Measurements from ENCODE around the gene FAM200B.

The FAM200B gene

DNA sequence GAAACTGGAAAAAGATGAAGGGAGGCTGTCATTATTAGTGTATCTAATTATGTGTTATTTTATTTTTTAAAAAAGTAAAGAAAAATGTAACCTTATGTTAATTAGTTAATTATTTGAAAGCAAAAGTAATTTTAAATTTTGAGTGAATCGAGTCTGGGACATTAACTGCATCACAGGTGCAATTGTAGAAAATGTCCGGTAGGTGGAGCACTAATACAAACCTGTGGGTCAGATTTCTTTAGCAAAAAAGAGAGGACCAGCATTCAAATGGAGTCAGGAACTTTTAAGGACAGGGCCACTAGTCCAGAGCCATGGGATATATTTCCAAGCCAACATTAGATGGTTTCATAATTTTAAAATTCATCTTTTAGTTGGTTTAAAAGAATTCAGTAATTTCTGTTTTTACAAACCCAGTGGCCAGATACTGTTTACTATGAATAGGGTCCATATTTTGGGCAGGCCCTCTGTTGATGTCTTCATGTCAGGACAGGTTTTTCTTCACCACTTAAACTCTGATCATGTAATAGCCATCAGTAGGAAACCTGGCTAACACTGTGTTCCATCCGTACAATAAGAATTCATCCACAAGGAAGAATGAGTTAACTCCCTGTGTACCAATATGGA, 48.4 kb downstream of the FAM200B start:
- TF ChIP-seq TAF1 (IDR thresholded peaks at IDR 0.05; ENCODE audit: low read depth), result no peak
- TF ChIP-seq RAD21 (IDR thresholded peaks at IDR 0.05; ENCODE audit: low read depth), result peak; percentile 74

DNA sequence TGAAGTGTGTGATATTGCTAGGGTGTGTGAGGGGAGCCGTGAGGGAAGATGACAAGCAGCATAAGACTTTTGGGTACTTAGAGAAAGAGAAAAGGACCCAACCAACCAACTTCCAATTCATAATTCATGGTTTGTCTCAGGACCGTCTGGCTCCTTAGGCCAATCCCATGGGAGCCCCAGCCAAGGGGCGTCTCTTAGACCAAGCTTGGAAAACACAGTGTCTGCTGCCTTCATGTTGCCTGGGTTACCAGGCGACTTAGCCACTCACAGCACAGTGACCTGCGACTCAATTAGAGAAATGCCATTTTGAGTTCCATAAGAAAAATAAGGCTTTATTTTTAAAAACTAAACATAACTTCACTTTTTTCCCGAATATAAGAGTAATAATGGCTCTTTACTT, 53.9 kb downstream of the FAM200B start:
- TF ChIP-seq TCF12 (IDR thresholded peaks at IDR 0.05; ENCODE audit: low read depth) (no peak), RAD21 (IDR thresholded peaks at IDR 0.05; ENCODE audit: low read depth) (no peak), EGR1 (IDR thresholded peaks at IDR 0.05) (no peak), NFIC (IDR thresholded peaks at IDR 0.05) (no peak), ZBTB7A (IDR thresholded peaks at IDR 0.05; ENCODE audit: low read depth) (no peak), TEAD4 (IDR thresholded peaks at IDR 0.05) (no peak), EP300 (IDR thresholded peaks at IDR 0.05; ENCODE audit: borderline replicate concordance) (no peak), YY1 (IDR thresholded peaks at IDR 0.05; ENCODE audit: low read depth) (no peak), CEBPB (IDR thresholded peaks at IDR 0.05) (no peak), FOXM1 (IDR thresholded peaks at IDR 0.05; ENCODE audit: borderline replicate concordance, low read depth) (no peak), TAF1 (IDR thresholded peaks at IDR 0.05; ENCODE audit: low read depth) (no peak), CREB1 (IDR thresholded peaks at IDR 0.05; ENCODE audit: low read depth) (no peak)
- TF ChIP-seq, protein P1, sequence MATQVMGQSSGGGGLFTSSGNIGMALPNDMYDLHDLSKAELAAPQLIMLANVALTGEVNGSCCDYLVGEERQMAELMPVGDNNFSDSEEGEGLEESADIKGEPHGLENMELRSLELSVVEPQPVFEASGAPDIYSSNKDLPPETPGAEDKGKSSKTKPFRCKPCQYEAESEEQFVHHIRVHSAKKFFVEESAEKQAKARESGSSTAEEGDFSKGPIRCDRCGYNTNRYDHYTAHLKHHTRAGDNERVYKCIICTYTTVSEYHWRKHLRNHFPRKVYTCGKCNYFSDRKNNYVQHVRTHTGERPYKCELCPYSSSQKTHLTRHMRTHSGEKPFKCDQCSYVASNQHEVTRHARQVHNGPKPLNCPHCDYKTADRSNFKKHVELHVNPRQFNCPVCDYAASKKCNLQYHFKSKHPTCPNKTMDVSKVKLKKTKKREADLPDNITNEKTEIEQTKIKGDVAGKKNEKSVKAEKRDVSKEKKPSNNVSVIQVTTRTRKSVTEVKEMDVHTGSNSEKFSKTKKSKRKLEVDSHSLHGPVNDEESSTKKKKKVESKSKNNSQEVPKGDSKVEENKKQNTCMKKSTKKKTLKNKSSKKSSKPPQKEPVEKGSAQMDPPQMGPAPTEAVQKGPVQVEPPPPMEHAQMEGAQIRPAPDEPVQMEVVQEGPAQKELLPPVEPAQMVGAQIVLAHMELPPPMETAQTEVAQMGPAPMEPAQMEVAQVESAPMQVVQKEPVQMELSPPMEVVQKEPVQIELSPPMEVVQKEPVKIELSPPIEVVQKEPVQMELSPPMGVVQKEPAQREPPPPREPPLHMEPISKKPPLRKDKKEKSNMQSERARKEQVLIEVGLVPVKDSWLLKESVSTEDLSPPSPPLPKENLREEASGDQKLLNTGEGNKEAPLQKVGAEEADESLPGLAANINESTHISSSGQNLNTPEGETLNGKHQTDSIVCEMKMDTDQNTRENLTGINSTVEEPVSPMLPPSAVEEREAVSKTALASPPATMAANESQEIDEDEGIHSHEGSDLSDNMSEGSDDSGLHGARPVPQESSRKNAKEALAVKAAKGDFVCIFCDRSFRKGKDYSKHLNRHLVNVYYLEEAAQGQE (IDR thresholded peaks at IDR 0.05; ENCODE audit: low read depth), result no peak
- TF ChIP-seq, protein P2, sequence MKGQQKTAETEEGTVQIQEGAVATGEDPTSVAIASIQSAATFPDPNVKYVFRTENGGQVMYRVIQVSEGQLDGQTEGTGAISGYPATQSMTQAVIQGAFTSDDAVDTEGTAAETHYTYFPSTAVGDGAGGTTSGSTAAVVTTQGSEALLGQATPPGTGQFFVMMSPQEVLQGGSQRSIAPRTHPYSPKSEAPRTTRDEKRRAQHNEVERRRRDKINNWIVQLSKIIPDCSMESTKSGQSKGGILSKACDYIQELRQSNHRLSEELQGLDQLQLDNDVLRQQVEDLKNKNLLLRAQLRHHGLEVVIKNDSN (IDR thresholded peaks at IDR 0.05), result no peak
- TF ChIP-seq, protein P3, sequence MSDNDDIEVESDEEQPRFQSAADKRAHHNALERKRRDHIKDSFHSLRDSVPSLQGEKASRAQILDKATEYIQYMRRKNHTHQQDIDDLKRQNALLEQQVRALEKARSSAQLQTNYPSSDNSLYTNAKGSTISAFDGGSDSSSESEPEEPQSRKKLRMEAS (IDR thresholded peaks at IDR 0.05), result no peak

DNA sequence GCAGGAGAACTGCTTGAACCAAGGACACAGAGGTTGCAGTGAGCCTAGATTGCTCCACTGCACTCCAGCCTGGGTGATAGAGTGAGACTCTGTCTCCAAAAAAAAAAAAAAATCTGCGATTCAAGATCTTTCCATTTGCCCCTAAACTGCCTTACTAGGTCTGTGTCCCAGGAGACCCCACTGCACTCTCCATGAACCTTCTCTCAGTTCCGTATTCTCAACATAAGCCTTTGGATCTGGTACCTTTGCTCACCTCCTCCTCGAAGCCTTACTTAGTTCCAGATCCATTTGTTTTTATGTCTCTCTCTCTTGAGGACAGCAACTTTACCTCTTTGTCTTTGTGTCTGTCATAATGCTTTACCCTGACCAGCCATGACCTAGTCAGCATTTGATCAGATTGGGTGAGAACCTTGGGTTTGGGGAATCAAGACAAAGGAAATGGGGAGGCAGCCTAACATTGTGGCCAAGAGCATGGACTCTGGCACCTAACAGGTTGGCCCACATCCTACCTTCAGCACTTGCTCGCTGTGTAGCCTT, 55.0 kb downstream of the FAM200B start:
- TF ChIP-seq TAF1 (IDR thresholded peaks at IDR 0.05; ENCODE audit: low read depth) (no peak), TEAD4 (IDR thresholded peaks at IDR 0.05) (no peak), NFIC (IDR thresholded peaks at IDR 0.05) (no peak), EP300 (IDR thresholded peaks at IDR 0.05; ENCODE audit: borderline replicate concordance) (no peak), FOXM1 (IDR thresholded peaks at IDR 0.05; ENCODE audit: borderline replicate concordance, low read depth) (no peak), EGR1 (IDR thresholded peaks at IDR 0.05) (no peak), YY1 (IDR thresholded peaks at IDR 0.05; ENCODE audit: low read depth) (no peak), CEBPB (IDR thresholded peaks at IDR 0.05) (no peak)
- TF ChIP-seq, protein P3 (IDR thresholded peaks at IDR 0.05), result no peak

DNA sequence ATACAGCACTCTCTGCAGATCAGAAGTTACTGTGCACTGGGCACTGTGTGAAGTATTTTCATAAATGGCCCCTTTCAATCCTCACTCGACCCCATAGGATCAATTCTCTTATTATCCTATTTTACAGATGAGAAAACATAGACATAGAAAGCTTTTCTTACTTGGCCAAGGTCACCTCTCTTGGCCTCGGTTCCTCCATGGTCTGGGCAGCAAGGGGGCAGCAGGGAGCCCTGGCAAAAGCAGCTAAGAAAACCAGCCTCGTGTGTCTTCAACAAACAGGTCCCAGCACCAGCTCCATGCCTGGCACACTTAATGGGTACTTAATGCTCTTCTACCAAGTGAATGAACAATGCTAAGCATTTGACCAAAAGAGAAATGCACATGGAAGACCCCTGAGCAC, 55.6 kb downstream of the FAM200B start:
- TF ChIP-seq ZBTB7A (IDR thresholded peaks at IDR 0.05; ENCODE audit: low read depth), result no peak
- no peak for TF ChIP-seq EGR1 (IDR thresholded peaks at IDR 0.05)
- TF ChIP-seq TCF12 (IDR thresholded peaks at IDR 0.05; ENCODE audit: low read depth), result no peak
- TF ChIP-seq, protein P2 (IDR thresholded peaks at IDR 0.05), result no peak
- TF ChIP-seq FOXM1 (IDR thresholded peaks at IDR 0.05; ENCODE audit: borderline replicate concordance, low read depth), result no peak
- TF ChIP-seq TAF1 (IDR thresholded peaks at IDR 0.05; ENCODE audit: low read depth), result no peak
- TF ChIP-seq RAD21 (IDR thresholded peaks at IDR 0.05; ENCODE audit: low read depth), result no peak
- no peak for TF ChIP-seq YY1 (IDR thresholded peaks at IDR 0.05; ENCODE audit: low read depth)
- TF ChIP-seq, protein P3 (IDR thresholded peaks at IDR 0.05), result no peak
- no peak for TF ChIP-seq CEBPB (IDR thresholded peaks at IDR 0.05)
- TF ChIP-seq CREB1 (IDR thresholded peaks at IDR 0.05; ENCODE audit: low read depth), result no peak
- TF ChIP-seq, protein P1 (IDR thresholded peaks at IDR 0.05; ENCODE audit: low read depth), result no peak

DNA sequence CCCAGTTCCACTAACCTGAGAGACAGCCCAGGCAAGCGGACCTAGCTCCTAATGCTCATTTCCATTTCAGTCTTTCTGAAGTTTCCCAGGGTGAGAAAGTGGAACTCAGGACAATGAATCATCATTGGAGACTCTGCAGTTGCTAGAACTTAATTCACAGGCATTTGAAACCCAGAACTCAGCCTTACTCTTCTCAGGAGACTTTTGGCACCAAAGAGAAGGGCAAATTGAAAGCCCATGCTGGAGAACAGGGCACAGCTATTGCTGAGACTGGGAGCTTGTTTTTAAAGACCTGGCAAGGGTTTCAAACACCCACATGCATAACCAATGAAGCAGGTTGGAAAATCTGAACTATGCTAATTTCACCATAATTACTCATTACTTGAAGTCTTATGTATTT, 57.2 kb downstream of the FAM200B start:
- TF ChIP-seq, protein P1 (IDR thresholded peaks at IDR 0.05; ENCODE audit: low read depth), result no peak
- TF ChIP-seq ZBTB7A (IDR thresholded peaks at IDR 0.05; ENCODE audit: low read depth), result no peak
- no peak for TF ChIP-seq EGR1 (IDR thresholded peaks at IDR 0.05)
- no peak for TF ChIP-seq EP300 (IDR thresholded peaks at IDR 0.05; ENCODE audit: borderline replicate concordance)
- TF ChIP-seq YY1 (IDR thresholded peaks at IDR 0.05; ENCODE audit: low read depth), result no peak
- TF ChIP-seq CEBPB (IDR thresholded peaks at IDR 0.05), result no peak
- no peak for TF ChIP-seq NFIC (IDR thresholded peaks at IDR 0.05)
- no peak for TF ChIP-seq FOXM1 (IDR thresholded peaks at IDR 0.05; ENCODE audit: borderline replicate concordance, low read depth)
- TF ChIP-seq TAF1 (IDR thresholded peaks at IDR 0.05; ENCODE audit: low read depth), result no peak
- TF ChIP-seq TCF12 (IDR thresholded peaks at IDR 0.05; ENCODE audit: low read depth), result no peak
- no peak for TF ChIP-seq CREB1 (IDR thresholded peaks at IDR 0.05; ENCODE audit: low read depth)
